NCI-H2227 treated with DMSO at 0.1 percent for 48 hours (cell line): Measurements from ENCODE around the gene ADISSP.

ENCODE experiments used
- DNase-seq: peaks from one replicate; lab custom pipeline; 2025; lab: John Stamatoyannopoulos, UW

Gene ADISSP

DNA sequence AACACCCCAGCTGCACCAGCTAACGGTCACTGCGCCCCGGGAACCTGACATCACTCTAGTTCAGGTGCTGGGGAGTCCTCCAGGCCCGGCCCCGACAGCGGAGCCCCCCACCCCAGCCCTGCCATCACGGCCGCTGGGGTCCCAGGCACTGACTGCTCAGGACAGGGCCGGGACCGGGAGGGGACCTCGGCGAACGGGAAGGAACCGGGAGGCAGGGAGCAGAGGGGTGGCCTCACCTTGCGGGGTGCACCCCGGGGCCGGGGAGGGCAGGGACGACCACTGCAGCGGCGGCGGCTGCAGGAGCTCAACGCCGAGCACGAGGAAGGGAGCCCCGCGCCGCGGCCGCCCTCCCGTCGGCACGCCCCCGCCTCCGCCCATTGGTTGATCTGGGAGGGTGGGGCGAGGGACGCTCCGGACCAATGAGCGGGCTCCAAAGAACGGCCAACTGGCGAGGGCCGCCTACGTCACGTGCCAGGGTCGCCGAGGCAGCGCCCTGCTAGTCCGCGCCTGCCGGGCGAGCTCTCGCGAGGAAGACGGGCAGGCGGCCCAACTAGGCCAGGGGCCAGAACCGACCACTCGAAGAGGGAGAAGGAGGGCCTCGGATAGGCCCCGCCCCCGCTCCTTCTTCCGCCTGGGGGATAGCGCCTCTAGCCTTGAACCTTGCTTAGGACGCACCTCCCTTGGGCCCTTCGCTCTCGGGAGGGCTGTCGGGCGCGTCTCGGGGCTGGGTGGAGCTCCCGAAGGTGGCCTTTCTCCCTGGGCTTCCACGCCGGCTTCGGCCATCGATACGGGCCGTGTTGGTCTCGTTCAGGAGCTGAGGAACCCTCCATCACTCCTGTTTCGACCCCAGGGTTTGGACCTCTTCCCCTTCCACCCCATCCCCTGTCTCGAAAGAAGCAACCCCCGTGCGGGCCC, at the start of gene ADISSP:
ADISSP (minus strand) TSS at position 327 of the 915 bp plus-strand sequence. CDS start 7,653 bp downstream, outside the sequence.
- DNase-seq = peak; percentile 95

- DNase-seq = no peak
These were observed 48.3 kb upstream of the ADISSP start for GRCh38 chr20:3815703-3816315.

DNA sequence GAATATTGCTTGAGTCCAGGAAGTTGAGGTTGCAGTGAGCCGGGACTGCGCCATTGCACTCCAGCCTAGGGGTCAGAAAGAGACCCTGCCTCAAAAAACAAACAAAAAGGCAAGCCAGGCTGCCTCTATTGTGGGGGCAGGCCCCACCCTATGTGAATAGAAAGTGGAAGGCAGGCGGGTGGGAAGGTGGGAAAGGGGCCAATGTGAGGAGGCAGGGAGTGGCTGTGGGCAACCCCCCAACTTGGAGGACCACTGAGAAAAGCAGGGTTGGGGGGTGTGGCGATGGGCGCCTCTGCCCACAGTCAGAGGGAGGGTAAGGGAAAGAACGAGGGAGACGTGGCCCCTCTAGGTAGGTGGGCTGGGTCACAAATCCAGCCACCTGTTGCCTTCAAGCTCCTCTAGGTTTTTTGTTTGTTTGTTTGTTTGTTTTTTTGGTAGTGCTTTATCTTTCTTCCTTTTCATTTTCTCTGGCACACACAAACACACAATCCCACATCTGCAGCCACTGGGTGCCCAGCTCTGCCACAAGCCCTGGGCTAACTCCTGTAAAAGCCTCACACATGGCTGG, 47.5 kb upstream of the ADISSP start:
- no peak for DNase-seq

DNA sequence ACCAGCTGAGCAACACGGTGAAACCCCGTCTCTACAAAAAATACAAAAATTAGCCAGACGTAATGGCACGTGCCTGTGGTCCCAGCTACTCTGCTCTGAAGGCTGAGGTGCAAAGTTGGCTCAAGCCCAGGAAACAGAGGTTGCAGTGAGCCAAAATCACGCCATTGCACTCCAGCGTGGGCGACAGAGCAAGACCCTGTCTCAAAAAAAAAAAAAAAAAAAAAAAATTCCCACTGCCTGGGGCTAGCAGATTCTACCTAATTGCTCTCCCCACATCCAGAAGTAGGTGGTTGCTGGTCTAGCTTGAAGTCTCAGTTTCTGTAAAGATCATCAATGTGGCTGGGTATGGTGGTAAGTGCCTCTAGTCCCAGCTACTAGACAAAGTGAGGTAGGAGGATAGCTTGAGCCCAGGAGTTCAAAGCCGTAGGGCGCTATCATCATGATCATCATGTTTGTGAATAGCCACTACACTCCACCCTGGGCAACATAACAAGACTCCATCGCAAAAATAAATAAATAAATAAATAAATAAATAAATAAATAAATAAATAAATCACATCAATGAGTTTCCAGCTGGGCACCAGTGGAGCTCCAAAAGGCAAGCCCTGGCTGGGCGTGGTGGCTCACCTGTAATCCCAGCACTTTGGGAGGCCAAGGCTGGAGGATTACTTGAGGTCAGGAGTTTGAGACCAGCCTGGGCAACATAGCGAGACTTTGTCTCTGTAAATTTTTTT, 46.5 kb upstream of the ADISSP start:
- no peak for DNase-seq

GRCh38 chr20:3812975-3813847, 45.7 kb upstream of the ADISSP start:
- DNase-seq = no peak

DNA sequence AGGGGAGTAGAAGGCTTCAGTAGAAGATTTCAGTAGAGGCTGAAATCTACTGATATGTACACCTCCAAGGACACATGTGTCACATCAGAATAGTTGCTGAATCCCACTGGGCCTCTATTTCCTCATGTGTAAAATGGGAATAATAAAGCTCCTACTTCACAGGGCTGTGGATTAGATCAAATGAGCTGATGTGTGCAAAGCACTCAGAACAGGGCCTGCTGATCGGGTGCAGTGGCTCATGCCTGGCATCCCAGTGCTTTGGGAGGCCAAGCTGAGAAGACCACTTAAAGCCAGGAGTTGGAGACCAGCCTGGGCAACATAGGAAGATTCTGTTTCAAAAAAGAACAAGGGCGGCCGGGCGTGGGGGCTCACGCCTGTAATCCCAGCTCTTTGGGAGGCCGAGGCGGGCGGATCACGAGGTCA, 44.7 kb upstream of the ADISSP start:
- no peak for DNase-seq

GRCh38 chr20:3811467-3812258, 44.1 kb upstream of the ADISSP start:
- DNase-seq = peak; percentile 56

DNA sequence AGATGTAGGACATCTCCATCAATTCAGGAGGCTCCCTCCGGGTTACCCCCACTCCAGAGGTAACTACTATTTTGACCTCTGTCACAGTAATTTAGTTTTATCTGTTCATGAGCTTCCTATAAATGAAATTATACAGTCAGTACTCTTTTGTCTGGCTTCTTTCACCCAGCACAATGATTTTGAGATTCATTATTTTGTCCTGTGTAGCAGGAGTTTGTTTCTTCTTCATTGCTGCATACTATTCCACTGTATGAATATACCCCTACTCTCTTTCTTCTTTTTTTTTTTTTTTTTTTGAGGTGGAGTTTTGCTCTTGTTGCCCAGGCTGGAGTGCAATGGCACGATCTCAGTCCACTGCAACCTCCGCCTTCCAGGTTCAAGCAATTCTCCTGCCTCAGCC, 41.0 kb upstream of the ADISSP start:
- no peak for DNase-seq

- DNase-seq = no peak
These were observed 37.2 kb upstream of the ADISSP start for GRCh38 chr20:3804781-3805180.

GRCh38 chr20:3804254-3804751, 36.8 kb upstream of the ADISSP start:
- DNase-seq = no peak

- DNase-seq = no peak
These were observed 36.3 kb upstream of the ADISSP start for GRCh38 chr20:3803854-3804253.

- no peak for DNase-seq
These were observed 35.7 kb upstream of the ADISSP start for GRCh38 chr20:3803289-3803688.

GRCh38 chr20:3802524-3803239, 35.1 kb upstream of the ADISSP start:
- DNase-seq = no peak

DNA sequence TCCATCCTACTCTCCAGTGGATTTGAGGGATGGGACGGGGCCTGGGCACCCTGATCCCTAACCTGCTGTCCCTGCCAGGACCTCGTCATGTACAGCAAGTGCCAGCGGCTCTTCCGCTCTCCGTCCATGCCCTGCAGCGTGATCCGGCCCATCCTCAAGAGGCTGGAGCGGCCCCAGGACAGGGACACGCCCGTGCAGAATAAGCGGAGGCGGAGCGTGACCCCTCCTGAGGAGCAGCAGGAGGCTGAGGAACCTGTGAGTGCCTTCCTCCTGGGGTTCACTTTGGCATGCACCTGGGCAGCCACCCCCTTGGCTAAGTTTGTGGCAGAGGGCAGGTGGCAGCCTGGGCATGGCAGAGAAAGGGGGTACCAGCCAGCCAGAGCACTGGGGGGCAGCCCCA, 34.3 kb upstream of the ADISSP start:
- DNase-seq = no peak

DNA sequence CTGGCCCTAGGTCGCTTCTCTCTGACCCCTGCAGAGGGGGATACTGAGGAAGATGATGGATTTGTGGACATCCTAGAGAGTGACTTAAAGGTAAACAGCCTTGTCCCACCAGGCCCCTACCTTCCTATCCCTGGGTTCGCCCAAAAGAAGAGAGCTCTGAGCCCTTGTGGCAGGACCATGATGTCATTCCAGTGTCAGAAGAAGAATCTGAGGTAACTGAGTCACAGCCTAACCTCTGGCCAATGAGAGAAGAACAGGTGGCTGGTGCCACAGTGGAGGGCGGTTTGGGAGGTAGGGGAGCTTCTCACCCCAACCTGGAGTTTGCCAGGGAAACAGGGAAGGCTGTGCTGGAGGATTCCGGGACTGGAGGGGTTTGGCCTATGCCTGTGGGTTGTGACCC, 33.7 kb upstream of the ADISSP start:
- no peak for DNase-seq

GRCh38 chr20:3800878-3801260, 33.3 kb upstream of the ADISSP start:
- DNase-seq = no peak

GRCh38 chr20:3800256-3800877, 32.8 kb upstream of the ADISSP start:
- DNase-seq = no peak

- no peak for DNase-seq
These were observed 31.3 kb upstream of the ADISSP start for GRCh38 chr20:3798908-3799248.

DNA sequence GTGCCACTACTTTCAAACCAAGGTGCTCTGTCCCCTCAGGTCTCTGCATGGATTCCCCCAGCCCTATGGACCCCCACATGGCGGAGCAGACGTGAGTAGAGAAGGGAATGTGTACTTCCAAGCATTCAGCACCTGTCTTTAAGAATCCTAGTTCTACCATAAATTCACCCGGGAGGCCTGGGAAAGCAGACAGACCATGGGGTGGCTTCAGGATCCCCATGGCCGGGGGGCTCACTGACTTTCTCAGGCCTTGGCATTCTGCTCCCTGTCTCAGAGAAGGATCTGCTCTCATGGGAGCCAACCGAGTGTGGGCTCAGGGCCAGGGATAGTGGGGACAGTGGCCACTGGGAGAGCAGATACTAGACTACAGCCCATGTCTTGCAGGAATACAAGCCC, 30.8 kb upstream of the ADISSP start:
- DNase-seq = no peak
